HG02759 (cell line): ENCODE data around the gene OTOG.

Source experiments
- ATAC-seq: cut with Tn5 transposase; IDR thresholded peaks from one replicate; pipeline ENCODE4 v1.9.1; 2021; ENCODE audit warnings: mild to moderate bottlenecking, moderate library complexity; ENCODE audit not compliant: unreplicated experiment

Gene OTOG

GRCh38 chr11:17600316-17601255 is 53.5 kb downstream of the OTOG start:
- ATAC-seq, result no peak

GRCh38 chr11:17601256-17601671 is 54.2 kb downstream of the OTOG start:
- no peak for ATAC-seq

DNA sequence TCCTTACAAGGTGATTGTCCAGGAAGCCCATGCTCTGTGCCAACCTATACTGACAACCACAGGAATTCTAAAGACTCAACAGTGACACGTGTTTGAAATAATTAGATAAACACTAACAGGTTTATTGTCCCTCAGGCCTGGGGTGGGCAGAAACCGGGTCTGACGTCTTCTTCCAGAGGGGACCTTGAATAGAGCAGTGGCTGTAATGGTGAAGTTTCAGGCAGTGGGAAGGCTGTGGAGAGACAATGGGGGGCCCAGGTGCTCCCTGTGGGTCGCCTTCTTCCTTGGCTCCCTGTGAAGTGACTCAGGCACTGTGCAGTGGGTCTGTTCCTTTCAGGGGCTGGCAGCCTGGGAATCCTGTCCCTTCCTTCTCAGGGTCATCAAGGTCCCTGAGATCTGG is 54.6 kb downstream of the OTOG start:
- no peak for ATAC-seq

GRCh38 chr11:17602105-17603001 is 55.3 kb downstream of the OTOG start:
- no peak for ATAC-seq

GRCh38 chr11:17603056-17603825 is 56.2 kb downstream of the OTOG start:
- no peak for ATAC-seq

- no peak for ATAC-seq
These were observed 57.3 kb downstream of the OTOG start for GRCh38 chr11:17604201-17604914.

DNA sequence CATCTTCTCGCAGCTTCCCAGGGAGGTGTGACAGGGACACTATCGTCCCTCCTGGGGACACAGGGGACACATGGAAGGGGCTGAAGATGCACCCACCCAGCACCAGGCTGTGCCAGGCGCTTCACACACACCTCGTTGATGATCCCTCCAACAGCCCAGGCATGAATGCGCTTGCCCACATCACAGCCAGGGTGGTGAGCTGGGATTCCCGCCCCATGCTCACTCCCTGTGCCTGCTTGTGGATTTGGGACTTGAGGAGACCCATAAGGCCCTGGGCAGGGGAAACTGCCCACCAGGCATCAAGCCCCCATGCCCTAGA is 57.8 kb downstream of the OTOG start:
- ATAC-seq, result no peak

- ATAC-seq, result no peak
These were observed 58.6 kb downstream of the OTOG start for GRCh38 chr11:17605651-17606122.

- no peak for ATAC-seq
These were observed 59.4 kb downstream of the OTOG start for GRCh38 chr11:17606233-17607082.

DNA sequence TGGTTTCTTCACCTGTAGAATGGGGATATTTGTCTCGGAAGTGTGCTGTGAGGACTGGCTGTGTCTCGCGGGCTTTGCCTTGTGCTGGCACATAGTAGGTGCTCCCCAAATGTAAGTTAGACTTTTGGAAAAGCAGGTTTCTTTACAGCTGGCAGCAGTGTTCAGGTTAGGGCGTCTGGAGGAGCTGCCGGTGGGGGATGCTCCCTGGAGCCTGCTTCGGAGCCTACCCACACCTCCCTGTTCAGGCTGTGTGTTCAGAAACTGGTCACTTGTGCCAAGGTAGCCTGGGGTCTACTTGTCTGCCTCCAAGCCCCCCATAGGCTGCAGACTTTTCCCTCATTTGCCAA is 60.0 kb downstream of the OTOG start:
- no peak for ATAC-seq

GRCh38 chr11:17607591-17608570 is 60.8 kb downstream of the OTOG start:
- no peak for ATAC-seq

DNA sequence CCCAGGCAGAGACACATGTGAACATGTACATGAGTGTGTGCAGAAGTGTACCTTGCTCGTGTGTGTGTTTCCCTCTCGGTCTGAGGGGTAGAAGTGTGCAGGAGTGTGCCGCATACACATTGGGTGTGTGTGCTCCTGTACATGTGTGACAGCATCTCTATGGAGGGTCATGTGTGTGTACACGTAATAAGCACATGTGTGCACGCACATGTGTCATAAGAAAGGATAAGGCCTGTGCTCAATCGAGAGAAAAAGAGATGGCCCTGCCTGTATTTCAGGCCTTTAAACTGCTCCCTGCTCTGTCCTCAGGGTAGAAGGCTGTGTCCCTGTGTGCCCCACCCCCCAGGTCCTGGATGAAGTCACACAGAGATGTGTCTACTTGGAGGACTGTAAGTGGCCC is 61.8 kb downstream of the OTOG start:
- no peak for ATAC-seq

DNA sequence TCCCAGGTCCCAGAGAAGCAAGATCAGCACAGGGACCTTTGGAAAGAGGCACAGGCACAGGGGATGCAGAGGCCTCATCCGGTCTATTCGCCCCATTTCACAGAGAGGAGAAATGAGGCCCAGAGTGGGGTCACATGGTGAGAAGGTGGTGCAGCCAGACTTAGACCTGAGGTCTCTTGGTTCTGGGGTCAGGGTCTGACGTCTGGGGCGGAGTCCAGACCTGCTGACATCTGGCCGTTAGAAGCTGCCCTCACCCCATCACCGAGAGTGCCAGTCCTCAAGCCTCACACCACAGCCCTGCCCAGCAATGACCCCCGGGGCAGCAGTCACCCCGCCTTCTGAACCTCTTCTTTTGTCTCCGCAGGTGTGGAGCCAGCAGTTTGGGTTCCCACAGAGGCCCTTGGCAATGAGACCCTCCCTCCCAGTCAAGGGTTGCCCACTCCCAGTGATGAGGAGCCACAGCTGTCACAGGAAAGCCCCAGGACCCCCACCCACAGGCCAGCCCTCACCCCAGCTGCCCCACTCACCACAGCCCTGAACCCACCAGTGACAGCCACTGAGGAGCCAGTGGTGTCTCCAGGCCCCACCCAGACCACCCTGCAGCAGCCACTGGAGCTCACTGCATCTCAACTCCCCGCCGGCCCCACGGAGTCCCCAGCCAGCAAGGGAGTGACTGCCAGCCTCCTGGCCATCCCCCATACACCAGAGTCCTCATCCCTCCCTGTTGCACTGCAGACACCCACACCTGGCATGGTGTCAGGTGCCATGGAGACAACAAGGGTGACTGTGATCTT is 62.4 kb downstream of the OTOG start:
- ATAC-seq, result no peak

- no peak for ATAC-seq
These were observed 63.2 kb downstream of the OTOG start for GRCh38 chr11:17610085-17610894.

GRCh38 chr11:17611049-17611448 is 64.0 kb downstream of the OTOG start:
- ATAC-seq, result no peak

GRCh38 chr11:17611503-17612220 is 64.6 kb downstream of the OTOG start:
- no peak for ATAC-seq
